A549 (cell line): ENCODE results near the gene ADAM19. TPM values are rescaled to one million over a fixed set of nuclear protein-coding genes. Genes with fewer than 3 reads are reported as not detected.

Experiments
- ATAC-seq, 2 experiments: fragments of 200-7000 bp in 1 of 2; fragments of >200 bp in 1 of 2; cut with Nextera tagmentation in 1 of 2; cut with Tn5 transposase in 1 of 2; 3 replicates each; pipeline versions ENCODE4 v1.8.0 to v1.9.1; 2018 to 2020; ENCODE audit warnings: mild to moderate bottlenecking in 1 of 2, moderate library complexity in 1 of 2
- CTCF ChIA-PET: fragments of 300-600 bp; sonication (Branson Sonifier 250); formaldehyde crosslinking; extraction: SDS; loops from one replicate; lab custom pipeline; 2021; ENCODE audit warnings: antibody characterized with exemption, inconsistent platforms; lab: Yijun Ruan, JAX
- POLR2A ChIA-PET: fragments of 350-600 bp; formaldehyde crosslinking; extraction: SDS; loops from one replicate; lab custom pipeline; 2021; ENCODE audit warnings: antibody characterized with exemption, inconsistent platforms; lab: Yijun Ruan, JAX
- DNase-seq, 2 experiments: peaks; one replicate each; pipeline versions ENCODE4 v3.0.0 to v3.0.0-alpha.2; 2011 to 2016; ENCODE audit warnings: low read depth in 1 of 2, low spot score in 1 of 2
- FAIRE-seq: peaks from 2 replicates; lab custom pipeline; 2011; peaks lifted over from hg19 to GRCh38; lab: Jason Lieb, UNC
- H3K27ac ChIP-seq, 2 experiments: fragments of >200 bp; sonication (Bioruptor Twin); formaldehyde crosslinking; 3 replicates each; pipeline ENCODE4 v1.5.1; 2016 to 2017
- H3K4me1 ChIP-seq: fragments of >200 bp; sonication (Bioruptor Twin); formaldehyde crosslinking; 3 replicates; pipeline ENCODE4 v1.6.1; 2016
- H3K4me2 ChIP-seq: fragments of >200 bp; sonication (Bioruptor Twin); formaldehyde crosslinking; 3 replicates; pipeline ENCODE4 v1.6.1; 2016
- H3K4me3 ChIP-seq: fragments of >200 bp; sonication (Bioruptor Twin); formaldehyde crosslinking; 3 replicates; pipeline ENCODE4 v1.5.1; 2016
- H3K9me3 ChIP-seq: fragments of >200 bp; sonication (Bioruptor Twin); formaldehyde crosslinking; 3 replicates; pipeline ENCODE4 v1.6.1; 2016
- CEBPB ChIP-seq, 2 experiments: fragments of >200 bp in 1 of 2; sonication (Bioruptor Twin) in 1 of 2; formaldehyde crosslinking in 1 of 2; IDR thresholded peaks; 2 replicates each; pipeline ENCODE4 v1.6.1; 2012 to 2016
- CHD2 ChIP-seq: fragments of 150-350 bp; IDR thresholded peaks from 2 replicates; pipeline ENCODE4 v1.6.1; 2014; ENCODE audit warnings: low read length; ENCODE audit not compliant: partially characterized antibody
- CHD4 ChIP-seq: fragments of 200-600 bp; sonication (generic); IDR thresholded peaks from 2 replicates; pipeline ENCODE4 v1.6.1; 2016; ENCODE audit warnings: antibody characterized with exemption, mild to moderate bottlenecking, borderline replicate concordance
- E2F6 ChIP-seq: IDR thresholded peaks from 2 replicates; pipeline ENCODE4 v1.6.1; 2012; ENCODE audit warnings: low read depth, borderline replicate concordance
- EHMT2 ChIP-seq: fragments of 200-600 bp; sonication (generic); IDR thresholded peaks from 2 replicates; pipeline ENCODE4 v1.6.1; 2016; ENCODE audit warnings: antibody characterized with exemption, low read depth, mild to moderate bottlenecking, moderate library complexity
- EP300 ChIP-seq, 2 experiments: fragments of >200 bp; sonication (Bioruptor Twin); formaldehyde crosslinking; IDR thresholded peaks; 2 replicates in 1 of 2; 3 replicates in 1 of 2; pipeline ENCODE4 v1.6.1; 2016 to 2017
- GATA3 ChIP-seq: IDR thresholded peaks from 2 replicates; pipeline ENCODE4 v1.6.1; 2012; ENCODE audit warnings: borderline replicate concordance
- HES2 ChIP-seq: fragments of >200 bp; sonication (Bioruptor Twin); formaldehyde crosslinking; IDR thresholded peaks from 2 replicates; pipeline ENCODE4 v1.6.1; 2016
- HOXA7 ChIP-seq: fragments of 250-450 bp; sonication (Bioruptor Pico); IDR thresholded peaks from 2 replicates; pipeline ENCODE4 v1.5.0; 2020; ENCODE audit warnings: mild to moderate bottlenecking, moderate library complexity
- HOXB13 ChIP-seq: fragments of 250-450 bp; sonication (Bioruptor Pico); IDR thresholded peaks from 2 replicates; pipeline ENCODE4 v1.5.0; 2020; ENCODE audit warnings: low read depth, mild to moderate bottlenecking, moderate library complexity
- HOXB5 ChIP-seq: fragments of 250-450 bp; sonication (Bioruptor Pico); IDR thresholded peaks from 2 replicates; pipeline ENCODE4 v1.5.0; 2020; ENCODE audit warnings: mild to moderate bottlenecking, moderate library complexity
- KDM5A ChIP-seq: fragments of 200-600 bp; sonication (generic); IDR thresholded peaks from 2 replicates; pipeline ENCODE4 v1.6.1; 2016; ENCODE audit warnings: antibody characterized with exemption, mild to moderate bottlenecking
- MAX ChIP-seq: IDR thresholded peaks from 2 replicates; pipeline ENCODE4 v1.6.1; 2012
- MAZ ChIP-seq: fragments of 150-350 bp; IDR thresholded peaks from 2 replicates; pipeline ENCODE4 v1.6.1; 2014; ENCODE audit warnings: antibody characterized with exemption, low read depth, low read length, borderline replicate concordance
- MYC ChIP-seq: IDR thresholded peaks from 2 replicates; pipeline ENCODE4 v1.6.1; 2012; ENCODE audit warnings: mild to moderate bottlenecking, inconsistent platforms, low read length, improper control_type of control experiment, borderline replicate concordance
- NFE2L2 ChIP-seq: fragments of 150-350 bp; conservative IDR thresholded peaks from 2 replicates; pipeline ENCODE4 v1.6.1; 2014; ENCODE audit warnings: low read length
- NPAS2 ChIP-seq: fragments of 250-450 bp; sonication (Bioruptor Pico); IDR thresholded peaks from 2 replicates; pipeline ENCODE4 v1.8.0; 2022; ENCODE audit warnings: mild to moderate bottlenecking, moderate library complexity, borderline replicate concordance
- PBX3 ChIP-seq: IDR thresholded peaks from 2 replicates; pipeline ENCODE4 v1.6.1; 2012
- RAD21 ChIP-seq, 2 experiments: fragments of >200 bp in 1 of 2; sonication (Bioruptor Twin) in 1 of 2; formaldehyde crosslinking in 1 of 2; IDR thresholded peaks in 1 of 2; conservative IDR thresholded peaks in 1 of 2; 2 replicates in 1 of 2; 3 replicates in 1 of 2; pipeline ENCODE4 v1.6.1; 2012 to 2018; ENCODE audit warnings: inconsistent platforms in 1 of 2
- RARB ChIP-seq: fragments of 250-450 bp; sonication (Bioruptor Pico); IDR thresholded peaks from 2 replicates; pipeline ENCODE4 v1.8.0; 2021; ENCODE audit warnings: mild to moderate bottlenecking, moderate library complexity
- RCOR1 ChIP-seq: fragments of 150-350 bp; IDR thresholded peaks from 2 replicates; pipeline ENCODE4 v1.6.1; 2014; ENCODE audit warnings: antibody characterized with exemption, low read length, low read depth
- SREBF2 ChIP-seq: fragments of 450-650 bp; IDR thresholded peaks from 2 replicates; pipeline ENCODE4 v1.6.1; 2014; ENCODE audit warnings: mild to moderate bottlenecking, moderate library complexity
- ZNF302 ChIP-seq: fragments of 250-450 bp; sonication (Bioruptor Pico); IDR thresholded peaks from 2 replicates; pipeline ENCODE4 v1.9.0; 2021; ENCODE audit warnings: inconsistent platforms, mild to moderate bottlenecking, moderate library complexity
- WGBS: methylation state at CpG from one replicate; pipeline ENCODE4 v1.1.6; 2017; ENCODE audit errors: missing lambda C conversion rate; 5-methylcytosine and 5-hydroxymethylcytosine counted together
- polyA plus RNA-seq, 4 experiments: library from polyadenylated mRNA; depleted of rRNA in 3 of 4; stranded (reverse); fragments of >200 nt; fragmentation: RNase III in 1 of 4; extraction: RNeasy Plus Mini Kit Qiagen cat#74134 plus additional on column Dnase treatment in 1 of 4; gene quantifications; 2 replicates in 3 of 4; 3 replicates in 1 of 4; pipeline ENCODE4 v1.2.3, GENCODE V29; 2011 to 2017

ADAM19 gene
- polyA plus RNA-seq, 2 of the 4 experiments (the other 2 are of a cell fraction): 7.7 to 15.2 TPM

GRCh38 chr5:157540124-157540523, 35.5 kb downstream of the ADAM19 start:
- no peaks in the 10 kb centered on the region for H3K9me3 ChIP-seq
- ChIA-PET POLR2A (no interaction called here), CTCF (no interaction called here)
- WGBS: 95% methylated on average over 2 of the region's 2 CpGs
- H3K4me2 ChIP-seq: no peak overlapping the region
- H3K4me1 ChIP-seq: 0 out of 3 replicates have a peak, but pooled peaks cover 2% of the 10 kb centered on the region
- no peak overlapping the region for H3K27ac ChIP-seq
- no peak for TF ChIP-seq HOXB13 (CRISPR knock-in tag)
- TF ChIP-seq MYC: no peak
- no peak for TF ChIP-seq CEBPB (IDR thresholded peaks at IDR 0.05)
- FAIRE-seq (no peak), DNase-seq (no peak), ATAC-seq (no peak)
- no peak overlapping the region for H3K4me3 ChIP-seq

GRCh38 chr5:157539503-157540022, 36.0 kb downstream of the ADAM19 start:
- H3K27ac ChIP-seq: no peak overlapping the region
- TF ChIP-seq NPAS2 (no peak), RCOR1 (no peak), CHD2 (no peak), CHD4 (no peak), HOXA7 (CRISPR knock-in tag) (no peak), ZNF302 (CRISPR knock-in tag) (no peak), MAX (no peak), CEBPB (IDR thresholded peaks at IDR 0.05) (no peak), HOXB13 (CRISPR knock-in tag) (no peak), EHMT2 (no peak), NFE2L2 (no peak), GATA3 (no peak), E2F6 (no peak)
- no peak for DNase-seq
- H3K4me1 ChIP-seq: 0 out of 3 replicates have a peak, but pooled peaks cover 2% of the 10 kb centered on the region
- 81% methylated on average over 4 of the region's 4 CpGs for WGBS
- ChIA-PET CTCF (no interaction called here), POLR2A (no interaction called here)
- FAIRE-seq: no peak
- no peaks in the 10 kb centered on the region for H3K9me3 ChIP-seq
- H3K4me2 ChIP-seq: no peak overlapping the region
- no peak overlapping the region for H3K4me3 ChIP-seq
- no peak for ATAC-seq

GRCh38 chr5:157538311-157538710, 37.3 kb downstream of the ADAM19 start:
- WGBS: 86% methylated on average over 6 of the region's 6 CpGs
- DNase-seq: no peak
- no peak overlapping the region for H3K4me2 ChIP-seq
- H3K27ac ChIP-seq: no peak overlapping the region
- ChIA-PET POLR2A (no interaction called here), CTCF (no interaction called here)
- H3K4me3 ChIP-seq: no peak overlapping the region
- no peaks in the 10 kb centered on the region for H3K9me3 ChIP-seq
- no peak for FAIRE-seq
- 0 out of 3 replicates have a peak, but pooled peaks cover 2% of the 10 kb centered on the region for H3K4me1 ChIP-seq
- no peak for TF ChIP-seq RCOR1
- TF ChIP-seq MAZ: no peak
- no peak for TF ChIP-seq RAD21 (conservative IDR thresholded peaks at IDR 0.05 in 1 of 2, IDR thresholded peaks at IDR 0.05 in 1 of 2)
- TF ChIP-seq PBX3: no peak
- TF ChIP-seq EP300 (IDR thresholded peaks at IDR 0.05): no peak
- no peak for TF ChIP-seq HOXA7 (CRISPR knock-in tag)
- no peak for TF ChIP-seq SREBF2
- TF ChIP-seq KDM5A: no peak
- no peak for TF ChIP-seq EHMT2
- no peak for TF ChIP-seq E2F6
- TF ChIP-seq NPAS2: no peak
- no peak for TF ChIP-seq CHD2
- no peak for TF ChIP-seq HES2
- TF ChIP-seq HOXB5 (CRISPR knock-in tag): no peak
- no peak for TF ChIP-seq RARB (CRISPR knock-in tag)
- TF ChIP-seq HOXB13 (CRISPR knock-in tag): no peak
- ATAC-seq: no peak
